SU-DHL-6 (cell line): Measurements from ENCODE around the gene SMPD3.

ENCODE experiments used
- H2AFZ ChIP-seq: fragments of 200-600 bp; sonication (generic); 2 replicates; pipeline ENCODE4 v1.6.1; 2014; ENCODE audit warnings: low read depth, mild to moderate bottlenecking, moderate library complexity, mixed read lengths, antibody characterized with exemption, low read length; ENCODE audit not compliant: severe bottlenecking
- H3F3A ChIP-seq: fragments of 200-600 bp; shearing (Covaris generic); 2 replicates; pipeline ENCODE4 v1.6.0; 2016; ENCODE audit warnings: antibody characterized with exemption, mild to moderate bottlenecking; ENCODE audit not compliant: insufficient read depth
- H3K27ac ChIP-seq: fragments of 200-600 bp; sonication (generic); 2 replicates; pipeline ENCODE4 v1.5.1; 2016; ENCODE audit warnings: low read depth, mild to moderate bottlenecking, low read length, moderate library complexity, mixed read lengths
- H3K27me3 ChIP-seq: fragments of 200-600 bp; sonication (generic), shearing (Covaris generic); 2 replicates; pipeline ENCODE4 v1.6.0; 2014; ENCODE audit warnings: mild to moderate bottlenecking, low read length
- H3K36me3 ChIP-seq: fragments of 200-600 bp; sonication (generic); 2 replicates; pipeline ENCODE4 v1.6.1; 2014; ENCODE audit warnings: mild to moderate bottlenecking, low read length, mixed read lengths
- H3K4me2 ChIP-seq: fragments of 300-600, 200-600 bp; shearing (Covaris generic), sonication (generic); 2 replicates; pipeline ENCODE4 v1.6.0; 2014; ENCODE audit warnings: low read length, low read depth, mild to moderate bottlenecking; ENCODE audit not compliant: poor library complexity, severe bottlenecking
- H3K4me3 ChIP-seq: fragments of 200-600 bp; sonication (generic); 2 replicates; pipeline ENCODE4 v1.5.1; 2014; ENCODE audit warnings: antibody characterized with exemption, low read length, mild to moderate bottlenecking, mixed read lengths; ENCODE audit not compliant: insufficient read depth, poor library complexity, severe bottlenecking
- H3K79me2 ChIP-seq: fragments of 200-600 bp; sonication (generic); 2 replicates; pipeline ENCODE4 v1.6.1; 2014; ENCODE audit warnings: mild to moderate bottlenecking, low read length, moderate library complexity; ENCODE audit not compliant: insufficient read depth
- H3K9ac ChIP-seq: fragments of 200-600 bp; sonication (generic); 2 replicates; pipeline ENCODE4 v1.7.0; 2014; ENCODE audit warnings: mild to moderate bottlenecking, low read length
- H3K9me2 ChIP-seq: fragments of 200-600 bp; sonication (generic); replicated peaks from 2 replicates; pipeline ENCODE4 v1.6.1; 2014; ENCODE audit warnings: low read length; ENCODE audit not compliant: insufficient read depth
- H3K9me3 ChIP-seq: fragments of 200-600 bp; sonication (generic); 2 replicates; pipeline ENCODE4 v1.6.1; 2014; ENCODE audit warnings: low read length, mixed read lengths; ENCODE audit not compliant: insufficient read depth
- H4K20me1 ChIP-seq: fragments of 200-600 bp; sonication (generic); 2 replicates; pipeline ENCODE4 v1.6.1; 2014; ENCODE audit warnings: low read depth, mild to moderate bottlenecking, antibody characterized with exemption, low read length, moderate library complexity, mixed read lengths
- EZH2phosphoT487 ChIP-seq: fragments of 200-600 bp; sonication (generic), shearing (Covaris generic); conservative IDR thresholded peaks from 2 replicates; pipeline ENCODE4 v1.6.1; 2018; ENCODE audit warnings: mild to moderate bottlenecking, antibody characterized with exemption, low read length, moderate library complexity, mixed read lengths
- TF ChIP-seq, protein P1 (sequence below): fragments of 200-600 bp; sonication (generic); IDR thresholded peaks from one replicate; pipeline ENCODE4 v1.5.1; 2017; ENCODE audit warnings: antibody characterized with exemption, mild to moderate bottlenecking, low read length, moderate library complexity; ENCODE audit not compliant: insufficient read depth, poor library complexity, severe bottlenecking

SMPD3 gene

GRCh38 chr16:68356919-68357286 is 91.4 kb downstream of the SMPD3 start:
- H3K79me2 ChIP-seq = no peaks in the 10 kb centered on the region
- no peaks in the 10 kb centered on the region for H3K9me2 ChIP-seq
- H3K9me3 ChIP-seq = no peaks in the 10 kb centered on the region
- no peaks in the 10 kb centered on the region for H4K20me1 ChIP-seq
- no peak overlapping the region for H3K9ac ChIP-seq
- TF ChIP-seq, protein P1, sequence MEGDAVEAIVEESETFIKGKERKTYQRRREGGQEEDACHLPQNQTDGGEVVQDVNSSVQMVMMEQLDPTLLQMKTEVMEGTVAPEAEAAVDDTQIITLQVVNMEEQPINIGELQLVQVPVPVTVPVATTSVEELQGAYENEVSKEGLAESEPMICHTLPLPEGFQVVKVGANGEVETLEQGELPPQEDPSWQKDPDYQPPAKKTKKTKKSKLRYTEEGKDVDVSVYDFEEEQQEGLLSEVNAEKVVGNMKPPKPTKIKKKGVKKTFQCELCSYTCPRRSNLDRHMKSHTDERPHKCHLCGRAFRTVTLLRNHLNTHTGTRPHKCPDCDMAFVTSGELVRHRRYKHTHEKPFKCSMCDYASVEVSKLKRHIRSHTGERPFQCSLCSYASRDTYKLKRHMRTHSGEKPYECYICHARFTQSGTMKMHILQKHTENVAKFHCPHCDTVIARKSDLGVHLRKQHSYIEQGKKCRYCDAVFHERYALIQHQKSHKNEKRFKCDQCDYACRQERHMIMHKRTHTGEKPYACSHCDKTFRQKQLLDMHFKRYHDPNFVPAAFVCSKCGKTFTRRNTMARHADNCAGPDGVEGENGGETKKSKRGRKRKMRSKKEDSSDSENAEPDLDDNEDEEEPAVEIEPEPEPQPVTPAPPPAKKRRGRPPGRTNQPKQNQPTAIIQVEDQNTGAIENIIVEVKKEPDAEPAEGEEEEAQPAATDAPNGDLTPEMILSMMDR = no peak
- H3K36me3 ChIP-seq = no peaks in the 10 kb centered on the region
- no peak overlapping the region for H3K27ac ChIP-seq
- no peaks in the 10 kb centered on the region for H3K27me3 ChIP-seq
- no peak overlapping the region for H2AFZ ChIP-seq
- no peak overlapping the region for H3K4me3 ChIP-seq
- H3F3A ChIP-seq = no peaks in the 10 kb centered on the region
- no peak overlapping the region for H3K4me2 ChIP-seq

- H3K9me3 ChIP-seq = no peaks in the 10 kb centered on the region
- no peaks in the 10 kb centered on the region for H4K20me1 ChIP-seq
- H3F3A ChIP-seq = no peaks in the 10 kb centered on the region
- H3K9me2 ChIP-seq = no peaks in the 10 kb centered on the region
- H3K4me2 ChIP-seq = no peak overlapping the region
- H3K27ac ChIP-seq = no peak overlapping the region
- H3K36me3 ChIP-seq = no peaks in the 10 kb centered on the region
- H3K9ac ChIP-seq = no peak overlapping the region
- no peak for TF ChIP-seq EZH2phosphoT487
- H2AFZ ChIP-seq = no peak overlapping the region
- no peak overlapping the region for H3K4me3 ChIP-seq
- no peaks in the 10 kb centered on the region for H3K27me3 ChIP-seq
- no peaks in the 10 kb centered on the region for H3K79me2 ChIP-seq
Measured at GRCh38 chr16:68356249-68356918, 91.9 kb downstream of the SMPD3 start.

GRCh38 chr16:68355447-68356248 is 92.7 kb downstream of the SMPD3 start:
- Histone ChIP-seq H4K20me1 (no peaks in the 10 kb centered on the region), H3K4me3 (no peak overlapping the region), H2AFZ (no peak overlapping the region), H3K27ac (no peak overlapping the region), H3K4me2 (no peak overlapping the region), H3K9ac (no peak overlapping the region), H3K36me3 (no peaks in the 10 kb centered on the region), H3F3A (no peaks in the 10 kb centered on the region), H3K9me2 (no peaks in the 10 kb centered on the region), H3K79me2 (no peaks in the 10 kb centered on the region), H3K9me3 (no peaks in the 10 kb centered on the region), H3K27me3 (no peaks in the 10 kb centered on the region)
- no peak for TF ChIP-seq EZH2phosphoT487
- TF ChIP-seq, protein P1 = no peak

DNA sequence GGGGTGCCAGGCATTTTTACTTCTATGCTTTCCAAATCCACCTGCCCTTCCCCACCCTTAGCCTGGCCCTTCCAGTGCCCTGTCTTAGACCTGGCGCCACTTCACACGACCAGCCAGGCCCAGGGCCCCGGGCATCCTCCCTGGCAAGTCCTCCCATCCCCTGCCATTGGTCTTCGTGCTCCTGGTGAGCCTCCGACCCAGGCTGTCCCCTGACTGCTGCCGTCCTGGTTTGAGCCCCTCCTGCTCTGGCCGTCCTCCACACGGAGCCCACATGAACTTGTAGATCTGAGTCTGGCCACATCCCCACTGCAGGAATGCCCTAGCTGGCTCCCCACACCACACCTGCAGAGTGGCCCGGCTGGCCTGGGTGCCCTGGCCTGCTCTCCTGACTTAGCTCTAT is 93.5 kb downstream of the SMPD3 start:
- H3K4me2 ChIP-seq = no peak overlapping the region
- H3K9me2 ChIP-seq = no peaks in the 10 kb centered on the region
- H4K20me1 ChIP-seq = no peaks in the 10 kb centered on the region
- H3K79me2 ChIP-seq = no peaks in the 10 kb centered on the region
- H3K4me3 ChIP-seq = no peak overlapping the region
- H2AFZ ChIP-seq = no peak overlapping the region
- no peak overlapping the region for H3K9ac ChIP-seq
- TF ChIP-seq, protein P1 = no peak
- no peak for TF ChIP-seq EZH2phosphoT487
- no peaks in the 10 kb centered on the region for H3K36me3 ChIP-seq
- H3K9me3 ChIP-seq = no peaks in the 10 kb centered on the region
- no peaks in the 10 kb centered on the region for H3K27me3 ChIP-seq
- H3K27ac ChIP-seq = no peak overlapping the region
- H3F3A ChIP-seq = no peaks in the 10 kb centered on the region
